HT1080 (cell line): ENCODE measurements around the gene CEP85L. TPM values are rescaled to one million over a fixed set of nuclear protein-coding genes. Genes with fewer than 3 reads are reported as not detected.

Experiments
- DNase-seq: peaks from one replicate; pipeline ENCODE4 v3.0.0-alpha.2; 2015; ENCODE audit warnings: low read depth
- polyA plus RNA-seq, 2 experiments: library from polyadenylated mRNA; depleted of rRNA; stranded (reverse); fragments of >200 nt; gene quantifications; 2 replicates each; pipeline ENCODE4 v1.2.3, GENCODE V29; 2015
- total RNA-seq: library from RNA; depleted of rRNA; stranded (reverse); fragments of >200 nt; shearing (Covaris generic); gene quantifications from 2 replicates; pipeline ENCODE4 v1.2.3, GENCODE V29; 2014; rRNA removed

The CEP85L gene
- total RNA-seq, result 8.8 and 9.2 TPM in 2 replicates
- 4.0 and 5.8 TPM in 2 replicates for polyA plus RNA-seq (2015; cell fraction: cytosol; rRNA removed)
- polyA plus RNA-seq (2015; cell fraction: nucleus; rRNA removed), result 20.1 and 20.6 TPM in 2 replicates

- DNase-seq, result peak; percentile 78
Measured at GRCh38 chr6:118651282-118652050, at the start of gene CEP85L. Gene CEP85L (minus strand): TSS chr6:118651591. CDS start chr6:118651269, 322 bp downstream.

GRCh38 chr6:118700531-118700930 lies 49.1 kb upstream of the CEP85L start:
- no peak for DNase-seq

- no peak for DNase-seq
Measured at GRCh38 chr6:118697554-118697953, 46.2 kb upstream of the CEP85L start.

DNA sequence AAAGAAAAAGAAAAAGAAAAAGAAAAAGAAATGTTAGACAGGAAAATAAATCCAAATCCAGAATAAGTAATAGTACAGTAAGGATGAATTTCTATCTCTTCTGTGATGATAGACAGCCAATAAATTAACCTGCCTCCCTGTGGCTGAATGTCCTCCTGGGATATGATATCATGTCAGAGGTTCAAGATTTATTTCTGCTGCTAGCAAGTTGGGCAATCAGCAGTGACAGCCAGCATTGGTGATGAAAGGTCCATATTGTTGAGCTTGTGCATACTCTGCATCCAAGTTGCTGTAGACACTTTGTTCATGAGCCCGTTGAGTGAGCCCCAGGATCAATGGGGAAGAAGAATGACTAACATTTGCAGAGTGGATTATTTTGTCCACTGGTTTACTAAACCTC lies 44.9 kb upstream of the CEP85L start:
- DNase-seq, result no peak

DNA sequence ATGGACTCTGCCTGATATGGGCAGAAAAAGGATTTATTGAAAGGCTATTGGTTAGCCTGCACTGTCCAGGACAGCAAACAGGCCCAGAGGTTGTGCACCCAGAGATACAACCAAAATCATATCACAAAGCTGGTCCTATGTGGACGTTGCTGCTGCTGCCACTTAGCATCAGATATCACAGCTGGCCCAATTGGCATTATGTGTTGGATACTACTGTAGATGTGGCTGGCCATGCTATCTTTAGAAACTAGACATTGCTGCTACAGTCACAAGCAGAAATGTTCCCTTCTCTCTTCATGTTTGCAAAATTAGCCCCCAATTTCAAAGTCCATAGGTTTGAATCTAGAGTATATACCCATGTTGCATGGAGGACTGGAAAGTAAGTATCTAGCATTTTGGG lies 42.2 kb upstream of the CEP85L start:
- no peak for DNase-seq

GRCh38 chr6:118685823-118686449 lies 34.5 kb upstream of the CEP85L start:
- DNase-seq, result no peak

- no peak for DNase-seq
Measured at GRCh38 chr6:118683881-118684872, 32.8 kb upstream of the CEP85L start.

DNA sequence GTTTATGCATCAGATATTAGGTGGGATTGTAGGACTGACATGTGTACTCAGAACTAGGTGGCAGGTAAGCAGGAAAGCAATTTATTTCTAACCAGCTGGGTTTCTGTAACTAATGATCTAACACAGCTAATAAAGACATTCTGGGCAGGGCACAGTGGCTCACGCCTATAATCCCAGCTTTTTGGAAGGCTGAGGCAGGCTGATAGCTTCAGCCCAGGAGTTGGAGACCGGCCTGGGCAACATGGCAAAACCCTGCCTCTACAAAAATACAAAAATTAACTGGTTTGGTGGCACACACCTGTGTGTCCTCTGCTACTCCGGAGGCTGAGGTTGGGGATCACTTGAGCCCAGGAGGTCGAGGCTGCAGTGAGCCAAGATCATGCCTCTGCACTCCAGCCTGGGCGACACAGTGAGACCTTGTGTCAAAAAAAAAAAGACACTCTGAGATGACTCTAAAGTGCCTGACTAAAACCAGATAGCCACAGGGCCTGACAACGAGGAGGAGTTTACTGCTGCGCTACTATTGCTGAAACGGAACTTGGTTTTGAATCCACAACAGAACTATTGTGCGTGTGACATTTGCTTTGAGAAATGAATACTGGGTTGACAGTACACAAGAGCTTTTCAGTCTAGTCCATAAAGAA lies 29.2 kb upstream of the CEP85L start:
- no peak for DNase-seq

DNA sequence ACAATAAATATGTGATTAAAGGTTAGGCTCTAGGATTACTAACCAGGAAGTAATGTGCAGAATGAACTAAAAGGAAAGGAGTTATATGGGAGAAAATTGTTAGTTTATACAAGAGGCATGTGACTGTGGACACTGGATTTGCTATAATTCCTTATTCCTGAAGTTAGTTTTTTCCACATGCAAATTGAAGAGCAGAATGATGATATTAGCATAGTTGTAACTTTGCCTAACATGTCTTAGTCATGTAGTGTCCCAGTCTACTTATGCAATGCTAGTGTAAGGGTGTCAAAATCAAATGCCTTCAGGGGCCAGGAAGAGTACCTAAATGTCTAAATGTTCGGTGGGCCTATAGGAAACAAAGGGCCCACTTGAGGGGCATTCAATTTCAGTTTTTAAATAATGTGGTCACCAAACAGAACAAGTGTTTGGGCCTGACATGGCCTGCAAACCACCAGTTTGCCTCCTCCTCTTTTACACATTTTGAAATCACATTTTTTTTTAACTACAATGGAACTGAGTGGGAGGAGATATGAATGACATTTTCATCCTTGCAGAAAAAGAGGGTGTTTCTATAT lies 28.0 kb upstream of the CEP85L start:
- peak; percentile 11 for DNase-seq

- peak; percentile 23 for DNase-seq
Measured at GRCh38 chr6:118678866-118679265, 27.5 kb upstream of the CEP85L start.

GRCh38 chr6:118677193-118677592 lies 25.8 kb upstream of the CEP85L start:
- no peak for DNase-seq

DNA sequence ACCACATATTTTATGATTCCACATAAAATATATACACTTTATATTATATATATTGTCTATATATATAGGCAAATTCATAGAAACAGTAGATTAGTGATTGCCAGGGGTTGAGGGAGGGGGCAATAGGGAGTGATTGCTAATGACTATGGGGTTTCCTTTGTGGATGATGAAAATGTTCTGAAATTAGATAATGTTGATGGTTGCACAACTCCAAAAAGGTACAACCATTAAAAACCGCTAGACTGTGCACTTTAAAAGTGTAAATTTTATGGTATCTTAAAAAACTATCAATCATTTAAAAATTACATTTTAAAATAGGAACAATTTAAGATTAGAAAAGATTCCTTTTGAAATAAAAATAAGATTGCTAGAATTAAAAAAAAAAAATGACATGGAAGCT lies 23.8 kb upstream of the CEP85L start:
- no peak for DNase-seq

DNA sequence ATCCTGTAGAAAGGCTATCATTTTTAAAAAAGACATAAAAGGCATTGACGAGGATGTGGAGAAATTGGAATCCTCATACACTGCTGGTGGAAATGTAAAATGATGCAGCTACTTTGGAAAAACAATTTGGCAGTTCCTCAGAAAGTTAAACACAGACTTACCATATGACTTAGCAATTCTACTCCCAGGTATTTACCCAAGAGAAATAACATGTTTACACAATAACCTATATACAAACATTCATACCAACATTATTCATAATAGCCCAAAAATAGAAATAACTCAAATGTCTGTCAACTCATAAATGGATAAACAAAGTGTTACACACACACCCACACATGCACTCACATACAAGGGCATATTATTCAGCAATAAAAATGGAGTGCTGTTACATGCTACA lies 23.4 kb upstream of the CEP85L start:
- DNase-seq, result no peak

- DNase-seq, result no peak
Measured at GRCh38 chr6:118672678-118673077, 21.3 kb upstream of the CEP85L start.

GRCh38 chr6:118669561-118669960 lies 18.2 kb upstream of the CEP85L start:
- DNase-seq, result no peak

DNA sequence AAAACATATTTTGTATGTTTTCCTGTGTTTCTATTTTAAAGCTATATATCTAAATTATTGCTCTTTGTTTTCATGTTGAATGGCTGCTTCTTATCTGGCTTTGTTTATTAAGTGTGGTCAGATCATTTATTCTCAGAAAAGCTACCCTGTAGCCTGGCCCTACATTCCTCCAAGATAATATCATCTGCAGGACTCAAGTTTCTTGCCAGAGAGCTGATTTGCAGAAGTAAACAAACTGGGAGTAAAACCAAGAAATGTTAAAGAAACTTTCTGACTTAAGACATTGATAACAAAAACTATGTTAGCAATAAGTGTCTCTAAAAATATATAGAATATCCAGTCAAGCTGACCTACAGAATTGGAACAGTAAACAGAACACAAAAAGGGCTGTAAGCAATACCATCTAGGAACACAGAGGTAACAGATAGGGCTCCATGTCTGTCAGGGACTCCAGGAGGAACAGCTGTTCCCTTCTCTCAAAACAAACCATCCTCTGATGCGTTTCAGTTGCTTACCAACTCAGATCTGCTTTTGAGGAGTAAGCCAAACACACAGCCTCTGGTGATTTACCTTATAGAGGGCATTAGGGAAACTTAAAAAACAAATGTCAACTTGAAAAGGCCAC lies 17.5 kb upstream of the CEP85L start:
- DNase-seq, result peak; percentile 5

GRCh38 chr6:118667988-118668387 lies 16.6 kb upstream of the CEP85L start:
- DNase-seq, result no peak

- peak; percentile 4 for DNase-seq
Measured at GRCh38 chr6:118665011-118665410, 13.6 kb upstream of the CEP85L start.

- no peak for DNase-seq
Measured at GRCh38 chr6:118663993-118664985, 12.9 kb upstream of the CEP85L start.
